Neuronal stem cell (in vitro differentiated cells): ENCODE measurements around the gene ANXA6.

Experiments used
- DNase-seq: peaks from one replicate; pipeline ENCODE4 v3.0.0-alpha.2; 2013; ENCODE audit warnings: low spot score
- H2AFZ ChIP-seq: one replicate; pipeline ENCODE4 v1.6.1; 2013; ENCODE audit warnings: mild to moderate bottlenecking, low read length, inconsistent platforms
- H2AK5ac ChIP-seq: 2 replicates; pipeline ENCODE4 v1.6.1; 2013; ENCODE audit warnings: low read depth, mild to moderate bottlenecking, inconsistent platforms, low read length, moderate library complexity, mixed read lengths
- H2BK120ac ChIP-seq: 2 replicates; pipeline ENCODE4 v1.6.1; 2013; ENCODE audit warnings: low read depth, mild to moderate bottlenecking, inconsistent platforms, low read length, moderate library complexity, mixed read lengths
- H2BK12ac ChIP-seq: one replicate; pipeline ENCODE4 v1.6.1; 2013; ENCODE audit warnings: low read length, inconsistent platforms
- H2BK15ac ChIP-seq: 2 replicates; pipeline ENCODE4 v1.6.1; 2013; ENCODE audit warnings: mild to moderate bottlenecking, low read length, inconsistent platforms, mixed read lengths
- H2BK5ac ChIP-seq: one replicate; pipeline ENCODE4 v1.6.1; 2013; ENCODE audit warnings: inconsistent platforms, mild to moderate bottlenecking, low read length, moderate library complexity
- H3K14ac ChIP-seq: one replicate; pipeline ENCODE4 v1.6.1; 2013; ENCODE audit warnings: low read length, inconsistent platforms
- H3K18ac ChIP-seq: 2 replicates; pipeline ENCODE4 v1.6.1; 2013; ENCODE audit warnings: low read length, inconsistent platforms
- H3K23ac ChIP-seq: 2 replicates; pipeline ENCODE4 v1.6.1; 2013; ENCODE audit warnings: low read depth, mild to moderate bottlenecking, mixed read lengths, low read length, inconsistent platforms; ENCODE audit not compliant: poor library complexity
- H3K27ac ChIP-seq: replicated peaks from 3 replicates; pipeline ENCODE4 v1.5.1; 2013; ENCODE audit warnings: low read length, inconsistent platforms
- H3K27me3 ChIP-seq, 3 experiments: 2 replicates each; pipeline ENCODE4 v1.6.1; 2013; ENCODE audit warnings: low read length in 3 of 3, mild to moderate bottlenecking in 2 of 3, inconsistent platforms in 1 of 3, low read depth in 1 of 3, mixed read lengths in 1 of 3, moderate library complexity in 1 of 3; ENCODE audit not compliant: control insufficient read depth in 3 of 3, insufficient read depth in 3 of 3
- H3K36me3 ChIP-seq, 2 donors: replicated peaks in 1 of 2; 2 replicates each; pipeline ENCODE4 v1.6.1; 2013; ENCODE audit warnings: low read length in 2 of 2; ENCODE audit not compliant: control insufficient read depth in 2 of 2, insufficient read depth in 2 of 2
- H3K4ac ChIP-seq: 2 replicates; pipeline ENCODE4 v1.6.1; 2013; ENCODE audit warnings: inconsistent platforms, mild to moderate bottlenecking, low read length, moderate library complexity
- H3K4me1 ChIP-seq, 2 donors: 1 replicate in 1 of 2; 2 replicates in 1 of 2; pipeline ENCODE4 v1.6.1; 2013; ENCODE audit warnings: low read length in 2 of 2, low read depth in 1 of 2; ENCODE audit not compliant: control insufficient read depth in 2 of 2, insufficient read depth in 1 of 2
- H3K4me2 ChIP-seq: one replicate; pipeline ENCODE4 v1.6.1; 2013; ENCODE audit warnings: mild to moderate bottlenecking, low read length, inconsistent platforms; ENCODE audit not compliant: insufficient read depth, poor library complexity, severe bottlenecking
- H3K4me3 ChIP-seq, 2 donors: 2 replicates each; pipeline ENCODE4 v1.5.1; 2013; ENCODE audit warnings: low read length in 2 of 2, mild to moderate bottlenecking in 2 of 2, inconsistent platforms in 1 of 2, moderate library complexity in 1 of 2
- H3K79me1 ChIP-seq: one replicate; pipeline ENCODE4 v1.6.1; 2013; ENCODE audit warnings: low read depth, mild to moderate bottlenecking, inconsistent platforms, low read length, moderate library complexity
- H3K9ac ChIP-seq: one replicate; pipeline ENCODE4 v1.6.1; 2013; ENCODE audit warnings: mild to moderate bottlenecking, low read depth, low read length, inconsistent platforms; ENCODE audit not compliant: poor library complexity
- H3K9me3 ChIP-seq, 2 donors: replicated peaks in 1 of 2; 2 replicates each; pipeline versions ENCODE3 to v1.6.1; 2013; ENCODE audit warnings: low read length in 2 of 2, mild to moderate bottlenecking in 2 of 2, inconsistent platforms in 1 of 2, low read depth in 1 of 2, mixed read lengths in 1 of 2, moderate library complexity in 1 of 2; ENCODE audit not compliant: control insufficient read depth in 2 of 2, insufficient read depth in 1 of 2
- H4K8ac ChIP-seq: one replicate; pipeline ENCODE4 v1.6.1; 2013; ENCODE audit warnings: low read depth, mild to moderate bottlenecking, inconsistent platforms, low read length, moderate library complexity
- H4K91ac ChIP-seq: one replicate; pipeline ENCODE4 v1.6.1; 2013; ENCODE audit warnings: low read length, low read depth, mild to moderate bottlenecking, inconsistent platforms; ENCODE audit not compliant: poor library complexity
- WGBS, 2 donors: extraction: QIAGEN DNeasy Blood & Tissue Kit; methylation state at CpG; one replicate each; pipeline ENCODE4 v1.1.7; 2013; ENCODE audit warnings: missing lambda C conversion rate in 2 of 2, mixed read lengths in 1 of 2; ENCODE audit not compliant: insufficient read length in 2 of 2, insufficient replicate concordance in 1 of 2; ENCODE audit errors: extremely low coverage in 2 of 2; 5-methylcytosine and 5-hydroxymethylcytosine counted together

The ANXA6 gene

GRCh38 chr5:151168602-151169344 lies 11.2 kb upstream of the ANXA6 start:
- Histone ChIP-seq H2BK15ac (no peak overlapping the region), H2BK5ac (no peak overlapping the region), H3K4ac (no peak overlapping the region), H2BK120ac (no peak overlapping the region), H2AFZ (no peak overlapping the region), H3K9ac (no peak overlapping the region), H3K27me3 (peaks cover 0 to 2% (median 0%) of the 10 kb centered on the region in 3 experiments), H3K9me3 (no peaks in the 10 kb centered on the region), H3K36me3 (no peaks in the 10 kb centered on the region), H3K14ac (no peak overlapping the region), H3K79me1 (no peaks in the 10 kb centered on the region), H3K18ac (no peak overlapping the region), H2AK5ac (no peak overlapping the region), H4K8ac (no peak overlapping the region), H3K27ac (no peak overlapping the region), H3K4me1 (no peaks in the 10 kb centered on the region), H3K4me2 (no peak overlapping the region), H4K91ac (no peak overlapping the region), H2BK12ac (no peak overlapping the region), H3K4me3 (no peak overlapping the region), H3K23ac (no peak overlapping the region)
- DNase-seq: no peak
- 100% methylated on average over 1 of the region's 10 CpGs for WGBS, 2 donors

GRCh38 chr5:151167022-151167421 lies 9.4 kb upstream of the ANXA6 start:
- H3K36me3 ChIP-seq: no peaks in the 10 kb centered on the region
- H4K8ac ChIP-seq: no peak overlapping the region
- H4K91ac ChIP-seq: no peak overlapping the region
- H3K79me1 ChIP-seq: no peaks in the 10 kb centered on the region
- no peak overlapping the region for H3K4ac ChIP-seq
- no peak overlapping the region for H3K4me3 ChIP-seq
- H3K4me1 ChIP-seq: no peaks in the 10 kb centered on the region
- no peak overlapping the region for H2AFZ ChIP-seq
- H3K9me3 ChIP-seq: no peaks in the 10 kb centered on the region
- H3K4me2 ChIP-seq: no peak overlapping the region
- no peak overlapping the region for H3K18ac ChIP-seq
- H3K9ac ChIP-seq: no peak overlapping the region
- no peak overlapping the region for H2BK12ac ChIP-seq
- no peak overlapping the region for H2BK5ac ChIP-seq
- no peak overlapping the region for H3K14ac ChIP-seq
- WGBS, 2 donors: no CpG with 5 or more reads among the region's 9 CpGs
- H3K27ac ChIP-seq: no peak overlapping the region
- peaks cover 0 to 5% (median 2%) of the 10 kb centered on the region in 3 experiments for H3K27me3 ChIP-seq
- DNase-seq: no peak
- H3K23ac ChIP-seq: no peak overlapping the region
- no peak overlapping the region for H2BK15ac ChIP-seq
- H2AK5ac ChIP-seq: no peak overlapping the region
- no peak overlapping the region for H2BK120ac ChIP-seq

- H3K4me1 ChIP-seq: no peaks in the 10 kb centered on the region
- no peak overlapping the region for H4K91ac ChIP-seq
- H3K27ac ChIP-seq: no peak overlapping the region
- no peak overlapping the region for H3K23ac ChIP-seq
- H3K79me1 ChIP-seq: no peaks in the 10 kb centered on the region
- no peak overlapping the region for H3K14ac ChIP-seq
- H2BK12ac ChIP-seq: no peak overlapping the region
- H2BK120ac ChIP-seq: no peak overlapping the region
- no peak overlapping the region for H2BK5ac ChIP-seq
- H4K8ac ChIP-seq: no peak overlapping the region
- no peak overlapping the region for H3K4me2 ChIP-seq
- H3K9ac ChIP-seq: no peak overlapping the region
- H3K27me3 ChIP-seq: peaks cover 0 to 9% (median 0%) of the 10 kb centered on the region in 3 experiments
- H3K36me3 ChIP-seq: no peaks in the 10 kb centered on the region
- H2BK15ac ChIP-seq: no peak overlapping the region
- H3K9me3 ChIP-seq: no peaks in the 10 kb centered on the region
- DNase-seq: peak; percentile 72
- no peak overlapping the region for H3K4ac ChIP-seq
- no CpG with 5 or more reads among the region's 8 CpGs for WGBS, 2 donors
- no peak overlapping the region for H3K18ac ChIP-seq
- H2AK5ac ChIP-seq: no peak overlapping the region
- H3K4me3 ChIP-seq: no peak overlapping the region
- peak overlapping the region; percentile 36 for H2AFZ ChIP-seq
These were observed 7.3 kb upstream of the ANXA6 start for GRCh38 chr5:151164687-151165392.

- H3K9me3 ChIP-seq: no peaks in the 10 kb centered on the region
- H2AFZ ChIP-seq: no peak overlapping the region
- no peak overlapping the region for H3K27ac ChIP-seq
- H3K4ac ChIP-seq: no peak overlapping the region
- no peak overlapping the region for H3K18ac ChIP-seq
- no peak overlapping the region for H3K4me2 ChIP-seq
- no peak overlapping the region for H2BK120ac ChIP-seq
- no peak overlapping the region for H4K8ac ChIP-seq
- peaks cover 4 to 7% of the 10 kb centered on the region in 2 donors for H3K4me1 ChIP-seq
- H3K27me3 ChIP-seq: peaks cover 0 to 9% (median 0%) of the 10 kb centered on the region in 3 experiments
- H3K4me3 ChIP-seq: no peak overlapping the region
- no peak for DNase-seq
- no peaks in the 10 kb centered on the region for H3K79me1 ChIP-seq
- no peak overlapping the region for H2BK15ac ChIP-seq
- no peak overlapping the region for H3K23ac ChIP-seq
- no peak overlapping the region for H2BK5ac ChIP-seq
- H3K14ac ChIP-seq: no peak overlapping the region
- H3K9ac ChIP-seq: no peak overlapping the region
- WGBS, 2 donors: no CpG with 5 or more reads among the region's 1 CpG
- no peak overlapping the region for H2AK5ac ChIP-seq
- no peaks in the 10 kb centered on the region for H3K36me3 ChIP-seq
- no peak overlapping the region for H4K91ac ChIP-seq
- H2BK12ac ChIP-seq: no peak overlapping the region
These were observed 5.2 kb upstream of the ANXA6 start for GRCh38 chr5:151162776-151163175.
